Right lung (tissue), 5 donors: ENCODE data around the gene HMG20A. TPM values are rescaled to one million over a fixed set of nuclear protein-coding genes. Genes with fewer than 3 reads are reported as not detected.
A peak's percentile ranks its signal among the peaks of the same experiment; 100 is the strongest.

Source experiments
- DNase-seq, 2 donors: peaks; one replicate each; pipeline ENCODE4 v3.0.0-alpha.2; 2013
- polyA plus RNA-seq, 5 donors: library from polyadenylated mRNA; unstranded; fragments of 120-200 nt; gene quantifications; one replicate each; pipeline versions ENCODE4 v1.2.1 to v1.2.3, GENCODE V29; 2013; ENCODE audit warnings: inconsistent platforms in 1 of 5, low replicate concordance in 1 of 5; ENCODE audit not compliant: insufficient read length in 5 of 5, insufficient read depth in 1 of 5

HMG20A gene
- polyA plus RNA-seq, 5 donors: 55.9 to 94.7 (median 79.0) TPM

DNA sequence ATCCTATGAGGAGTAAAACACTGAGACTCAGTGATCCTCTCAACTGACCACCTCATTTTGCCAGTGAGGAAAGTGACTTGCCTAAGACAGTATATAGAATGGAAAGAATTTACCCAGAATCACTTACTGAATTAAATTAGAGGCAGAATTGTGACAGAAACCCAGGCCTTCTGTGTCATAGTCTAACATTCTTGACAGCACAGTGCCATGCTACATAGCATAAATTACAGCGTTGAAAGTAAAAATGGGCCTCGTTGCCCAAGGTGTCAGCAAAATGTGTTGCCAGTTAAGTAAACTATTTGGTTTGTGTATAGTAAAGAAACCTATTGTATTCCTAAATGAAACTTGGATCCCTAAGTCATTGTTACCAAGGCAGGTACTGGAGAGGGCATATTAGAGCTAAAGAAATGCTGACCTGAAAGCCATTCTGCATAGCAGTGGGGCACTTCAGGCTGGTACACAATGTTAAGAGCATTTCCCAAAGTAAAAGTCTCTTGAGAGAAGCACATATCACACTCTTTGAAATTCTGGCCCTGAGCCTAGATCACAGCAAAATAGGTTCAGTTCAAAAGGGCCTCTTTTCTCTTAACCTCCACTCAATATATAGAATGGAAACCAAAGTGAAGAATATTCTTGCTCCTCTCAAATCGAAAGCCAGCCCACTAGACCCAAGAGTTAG, 53.8 kb downstream of the HMG20A start:
- DNase-seq: no peak

GRCh38 chr15:77475001-77475400, 54.3 kb downstream of the HMG20A start:
- no peak for DNase-seq

DNA sequence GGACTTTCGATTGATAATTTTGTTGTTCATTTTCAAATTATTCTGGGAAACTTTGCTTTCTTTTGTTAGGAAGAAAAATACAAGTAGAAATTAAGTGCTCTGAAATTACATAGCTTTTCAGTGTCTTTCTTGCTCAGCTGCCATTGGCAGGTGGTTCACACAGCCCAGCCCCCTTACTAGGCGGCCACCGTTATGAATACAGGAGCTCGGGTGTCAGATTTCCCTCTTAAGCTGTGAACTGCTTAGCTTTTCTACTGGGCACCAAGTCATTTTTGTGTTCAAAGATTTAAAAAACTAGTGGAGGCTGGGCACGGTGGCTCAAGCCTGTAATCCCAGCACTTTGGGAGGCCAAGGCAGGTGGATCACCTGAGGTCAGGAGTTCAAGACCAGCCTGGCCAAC, 55.2 kb downstream of the HMG20A start:
- DNase-seq: no peak

DNA sequence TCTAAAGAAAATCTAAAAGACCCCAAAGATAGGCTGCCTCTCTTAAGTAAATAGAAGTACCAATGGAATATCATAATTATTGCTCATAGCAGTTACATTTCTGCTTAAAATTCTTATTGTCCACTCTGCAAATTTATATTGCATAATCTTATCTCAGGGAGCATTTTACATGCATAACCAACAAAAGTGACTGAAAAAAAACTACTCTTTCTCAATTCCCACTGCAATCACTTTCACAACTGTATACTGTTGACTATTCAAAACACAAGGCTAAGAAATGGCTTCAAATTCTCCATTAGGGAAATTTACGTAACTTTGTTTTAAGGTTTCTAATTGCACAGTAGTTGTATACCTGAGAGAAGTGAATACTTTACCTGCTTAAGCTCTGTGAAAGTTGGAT, 56.3 kb downstream of the HMG20A start:
- DNase-seq: no peak

DNA sequence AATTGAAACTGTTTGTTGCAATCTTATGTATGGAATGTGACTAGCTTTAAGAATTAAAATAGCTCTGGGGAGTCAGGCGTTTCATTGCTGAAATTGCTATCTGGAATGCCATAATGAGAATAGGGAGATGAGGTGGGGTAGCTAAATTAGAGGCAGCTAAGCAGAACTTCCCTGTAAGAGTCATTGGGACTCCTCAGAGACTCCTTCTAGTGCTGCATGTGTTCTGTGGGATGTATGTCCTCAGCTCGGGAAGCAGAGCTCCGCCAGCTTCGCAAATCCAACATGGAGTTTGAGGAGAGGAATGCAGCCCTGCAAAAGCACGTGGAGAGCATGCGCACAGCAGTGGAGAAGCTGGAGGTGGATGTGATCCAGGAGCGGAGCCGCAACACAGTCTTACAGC, 57.4 kb downstream of the HMG20A start:
- DNase-seq: no peak

DNA sequence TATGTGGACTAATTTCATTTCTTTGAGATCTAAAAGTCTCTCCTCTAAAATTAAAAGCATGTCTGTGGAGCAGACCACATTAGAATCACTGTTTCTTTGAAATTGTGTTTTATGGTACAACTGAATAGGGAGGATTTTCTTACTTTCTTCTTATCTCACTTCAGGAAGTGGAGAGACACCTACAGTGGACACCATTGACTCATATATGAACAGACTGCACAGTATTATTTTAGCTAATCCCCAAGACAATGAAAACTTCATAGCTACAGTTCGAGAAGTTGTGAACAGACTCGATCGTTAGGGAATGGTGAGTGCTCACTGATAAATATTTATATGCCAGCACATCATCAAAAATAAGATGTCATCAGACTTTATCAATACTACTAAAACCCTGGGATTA, 58.3 kb downstream of the HMG20A start:
- DNase-seq: no peak

GRCh38 chr15:77480859-77481633, 60.4 kb downstream of the HMG20A start:
- DNase-seq: no peak

GRCh38 chr15:77481670-77482069, 61.0 kb downstream of the HMG20A start:
- DNase-seq: no peak

DNA sequence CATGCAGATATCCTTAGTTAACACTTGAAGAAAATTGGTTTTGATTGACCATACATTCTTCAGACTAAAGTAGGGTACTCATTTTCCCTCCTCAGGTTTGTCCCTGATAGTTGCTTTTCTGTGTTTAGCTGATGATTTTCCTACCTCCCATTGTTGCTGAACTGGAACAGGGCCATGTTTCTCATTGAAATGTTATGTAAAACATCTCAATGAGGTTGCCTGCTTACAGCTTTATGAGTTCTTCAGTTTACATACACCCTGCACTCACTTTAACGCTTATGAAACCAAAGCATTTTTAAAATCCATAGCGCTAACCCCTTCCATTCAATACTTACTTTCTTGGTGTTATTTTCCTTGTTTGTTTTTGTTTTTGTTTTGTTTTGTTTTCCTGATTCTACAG, 61.9 kb downstream of the HMG20A start:
- DNase-seq: no peak

GRCh38 chr15:77483425-77484140, 62.9 kb downstream of the HMG20A start:
- no peak for DNase-seq

GRCh38 chr15:77484994-77485393, 64.3 kb downstream of the HMG20A start:
- DNase-seq: no peak

- DNase-seq: no peak
Measured at GRCh38 chr15:77486542-77487468, 66.1 kb downstream of the HMG20A start.

DNA sequence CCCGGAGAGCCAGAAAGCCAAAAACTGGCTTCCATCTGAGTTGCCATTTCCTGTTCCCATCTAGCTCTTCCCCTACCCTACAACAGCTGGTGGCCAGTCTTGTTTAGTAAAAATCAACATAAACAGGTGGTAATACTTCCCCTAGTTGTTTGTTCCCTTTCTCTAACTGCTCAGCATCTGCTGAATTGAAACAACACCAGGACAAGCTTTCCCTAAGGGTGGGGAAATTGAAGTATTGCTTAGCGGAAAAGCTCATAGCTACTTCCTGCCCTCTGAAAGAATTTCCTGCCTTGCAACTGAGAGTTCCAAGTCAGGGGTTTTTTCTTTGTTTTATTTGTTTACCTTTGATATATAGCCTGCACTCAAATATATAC, 66.8 kb downstream of the HMG20A start:
- DNase-seq: no peak

DNA sequence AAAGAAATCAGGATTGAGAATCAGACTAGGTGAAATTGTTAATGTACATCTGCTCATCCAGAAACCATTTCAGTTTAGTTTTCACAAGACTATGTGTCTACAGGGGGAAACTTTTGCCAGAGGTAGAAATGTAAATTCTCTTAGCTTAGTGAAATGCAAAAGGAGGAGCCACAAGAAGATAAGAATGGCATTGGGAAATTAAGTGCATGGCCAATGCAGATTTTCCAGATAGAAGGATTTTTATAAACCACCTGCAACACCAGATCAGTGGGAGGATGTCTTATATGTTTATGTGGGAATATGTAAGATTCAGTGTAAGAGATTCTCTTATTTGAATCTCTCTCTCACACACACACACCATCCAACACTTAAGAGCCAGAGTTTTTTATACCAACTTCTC, 67.2 kb downstream of the HMG20A start:
- no peak for DNase-seq

GRCh38 chr15:77489647-77490046, 69.0 kb downstream of the HMG20A start:
- DNase-seq: no peak

GRCh38 chr15:77493324-77493907, 72.7 kb downstream of the HMG20A start:
- DNase-seq: no peak

- DNase-seq: no peak
Measured at GRCh38 chr15:77494073-77494867, 73.6 kb downstream of the HMG20A start.

DNA sequence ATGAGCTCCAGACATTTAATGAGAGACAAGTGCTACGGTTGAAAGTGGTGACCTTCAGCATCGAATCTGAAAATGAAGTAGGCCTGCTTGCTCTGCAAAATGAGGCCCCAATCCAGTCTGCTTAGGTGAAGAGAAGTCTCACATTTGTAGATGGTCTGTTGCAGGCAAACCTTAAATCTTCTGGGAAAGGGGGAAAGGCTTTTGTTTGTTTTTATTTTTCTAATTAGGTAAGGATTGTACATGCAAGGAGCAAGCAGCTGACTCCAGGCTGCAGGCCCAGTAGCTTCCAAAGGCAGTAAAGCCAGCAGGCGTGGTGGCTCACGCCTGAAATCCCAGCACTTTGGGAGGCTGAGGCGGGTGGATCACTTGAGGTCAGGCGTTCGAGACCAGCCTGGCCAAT, 74.3 kb downstream of the HMG20A start:
- DNase-seq: no peak

GRCh38 chr15:77495838-77496596, 75.3 kb downstream of the HMG20A start:
- DNase-seq: peak in 1 of 2 donors; percentile 50

- peak; percentile 85 to 91 for DNase-seq
Measured at GRCh38 chr15:77496715-77497109, 76.0 kb downstream of the HMG20A start.
